ENCODE data around the gene SELP. TPM values are rescaled to one million over a fixed set of nuclear protein-coding genes. Genes with fewer than 3 reads are reported as not detected.

The SELP gene
- total RNA-seq, 1 donor from 2014 or later = not detected

GRCh38 chr1:169585181-169585580 lies 44.7 kb downstream of the SELP start:
- Mint-ChIP-seq H3K4me1 (peaks cover 4% of the 10 kb centered on the region), H3K9me3 (no peaks in the 10 kb centered on the region), H3K27me3 (ENCODE audit: insufficient read depth, low read depth) (peaks cover 12% of the 10 kb centered on the region), H3K4me3 (no peak overlapping the region), H3K27ac (no peak overlapping the region), H3K36me3 (no peaks in the 10 kb centered on the region)
- Histone ChIP-seq H2AFZ (replicated peaks) (no peak overlapping the region), H3K27ac (no peak overlapping the region), H3K27me3 (peaks cover 16% of the 10 kb centered on the region), H3F3A (ENCODE audit: low read depth) (no peaks in the 10 kb centered on the region), H3K9ac (no peak overlapping the region), H3K79me2 (ENCODE audit: low read depth) (no peaks in the 10 kb centered on the region), H3K4me3 (no peak overlapping the region), H3K9me3 (ENCODE audit: low read depth) (no peaks in the 10 kb centered on the region), H3K36me3 (no peaks in the 10 kb centered on the region), H4K20me1 (ENCODE audit: low read depth) (no peaks in the 10 kb centered on the region), H3K4me2 (no peak overlapping the region), H3K4me1 (no peaks in the 10 kb centered on the region)
- TF ChIP-seq EZH2phosphoT487 (IDR thresholded peaks at IDR 0.05) = no peak
- no peak for TF ChIP-seq EZH2 (IDR thresholded peaks at IDR 0.05)
- TF ChIP-seq CTCF (IDR thresholded peaks at IDR 0.05) = no peak
- DNase-seq (ENCODE audit: low spot score) = no peak

GRCh38 chr1:169584483-169585144 lies 45.3 kb downstream of the SELP start:
- H2AFZ ChIP-seq (replicated peaks) = no peak overlapping the region
- TF ChIP-seq EZH2phosphoT487 (IDR thresholded peaks at IDR 0.05) = no peak
- no peak for TF ChIP-seq CTCF (IDR thresholded peaks at IDR 0.05)
- H3K4me3 ChIP-seq = no peak overlapping the region
- no peak overlapping the region for H3K4me3 Mint-ChIP-seq
- H3K27ac ChIP-seq = no peak overlapping the region
- H3K9me3 ChIP-seq (ENCODE audit: low read depth) = no peaks in the 10 kb centered on the region
- no peaks in the 10 kb centered on the region for H3K36me3 ChIP-seq
- H3K9me3 Mint-ChIP-seq = no peaks in the 10 kb centered on the region
- H3K4me2 ChIP-seq = no peak overlapping the region
- H3K4me1 ChIP-seq = no peaks in the 10 kb centered on the region
- no peaks in the 10 kb centered on the region for H3K36me3 Mint-ChIP-seq
- peaks cover 12% of the 10 kb centered on the region for H3K27me3 Mint-ChIP-seq (ENCODE audit: insufficient read depth, low read depth)
- no peak overlapping the region for H3K9ac ChIP-seq
- H3K27me3 ChIP-seq = peaks cover 16% of the 10 kb centered on the region
- H3F3A ChIP-seq (ENCODE audit: low read depth) = no peaks in the 10 kb centered on the region
- DNase-seq (ENCODE audit: low spot score) = no peak
- H3K79me2 ChIP-seq (ENCODE audit: low read depth) = no peaks in the 10 kb centered on the region
- H4K20me1 ChIP-seq (ENCODE audit: low read depth) = no peaks in the 10 kb centered on the region
- H3K27ac Mint-ChIP-seq = no peak overlapping the region
- peaks cover 4% of the 10 kb centered on the region for H3K4me1 Mint-ChIP-seq

- Mint-ChIP-seq H3K27me3 (ENCODE audit: insufficient read depth, low read depth) (peaks cover 3% of the 10 kb centered on the region), H3K36me3 (no peaks in the 10 kb centered on the region), H3K9me3 (no peaks in the 10 kb centered on the region), H3K4me3 (no peak overlapping the region), H3K27ac (no peak overlapping the region), H3K4me1 (peaks cover 2% of the 10 kb centered on the region)
- H3K9ac ChIP-seq = no peak overlapping the region
- no peaks in the 10 kb centered on the region for H3K4me1 ChIP-seq
- H2AFZ ChIP-seq (replicated peaks) = no peak overlapping the region
- no peak overlapping the region for H3K4me3 ChIP-seq
- no peaks in the 10 kb centered on the region for H3K27me3 ChIP-seq
- TF ChIP-seq EZH2phosphoT487 (IDR thresholded peaks at IDR 0.05) (no peak), EZH2 (IDR thresholded peaks at IDR 0.05) (no peak), CTCF (IDR thresholded peaks at IDR 0.05) (no peak)
- no peaks in the 10 kb centered on the region for H3K36me3 ChIP-seq
- H3K27ac ChIP-seq = no peak overlapping the region
- DNase-seq (ENCODE audit: low spot score) = no peak
- H3K79me2 ChIP-seq (ENCODE audit: low read depth) = no peaks in the 10 kb centered on the region
- H4K20me1 ChIP-seq (ENCODE audit: low read depth) = no peaks in the 10 kb centered on the region
- no peaks in the 10 kb centered on the region for H3F3A ChIP-seq (ENCODE audit: low read depth)
- no peaks in the 10 kb centered on the region for H3K9me3 ChIP-seq (ENCODE audit: low read depth)
- H3K4me2 ChIP-seq = no peak overlapping the region
Observed at GRCh38 chr1:169577981-169578738, 51.8 kb downstream of the SELP start.
